NCI-H128 (cell line): ENCODE measurements around the gene ENTREP3.
"Not testable (repeated sequence)": the region's sequence is repeated elsewhere in the genome, so short reads cannot be mapped to it uniquely, and the experiment has no call there.

Experiments
- DNase-seq: peaks from one replicate; lab custom pipeline; 2025; ENCODE audit not compliant: unreplicated experiment; lab: John Stamatoyannopoulos, UW

ENTREP3 gene

DNA sequence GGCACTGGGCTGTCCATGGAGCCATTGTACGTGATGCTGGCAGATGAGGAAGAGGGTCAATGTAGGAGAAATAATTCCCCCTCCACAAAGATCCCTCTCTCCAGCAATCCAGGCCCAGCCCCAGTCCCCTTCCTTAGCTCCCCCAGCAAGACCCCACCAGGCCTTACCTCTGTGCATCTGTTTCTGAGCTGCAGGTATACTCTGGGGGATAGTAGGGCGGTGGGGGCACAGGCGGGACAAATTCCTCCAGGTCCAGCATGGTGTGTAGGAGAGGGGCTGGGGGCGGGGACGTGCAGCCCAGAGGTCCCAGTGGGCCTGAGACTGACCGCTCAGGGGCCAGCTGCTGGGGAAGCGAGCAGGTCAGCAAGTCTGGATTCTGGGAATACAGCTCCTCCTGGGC lies 3.7 kb downstream of the ENTREP3 start:
- DNase-seq = no peak

DNA sequence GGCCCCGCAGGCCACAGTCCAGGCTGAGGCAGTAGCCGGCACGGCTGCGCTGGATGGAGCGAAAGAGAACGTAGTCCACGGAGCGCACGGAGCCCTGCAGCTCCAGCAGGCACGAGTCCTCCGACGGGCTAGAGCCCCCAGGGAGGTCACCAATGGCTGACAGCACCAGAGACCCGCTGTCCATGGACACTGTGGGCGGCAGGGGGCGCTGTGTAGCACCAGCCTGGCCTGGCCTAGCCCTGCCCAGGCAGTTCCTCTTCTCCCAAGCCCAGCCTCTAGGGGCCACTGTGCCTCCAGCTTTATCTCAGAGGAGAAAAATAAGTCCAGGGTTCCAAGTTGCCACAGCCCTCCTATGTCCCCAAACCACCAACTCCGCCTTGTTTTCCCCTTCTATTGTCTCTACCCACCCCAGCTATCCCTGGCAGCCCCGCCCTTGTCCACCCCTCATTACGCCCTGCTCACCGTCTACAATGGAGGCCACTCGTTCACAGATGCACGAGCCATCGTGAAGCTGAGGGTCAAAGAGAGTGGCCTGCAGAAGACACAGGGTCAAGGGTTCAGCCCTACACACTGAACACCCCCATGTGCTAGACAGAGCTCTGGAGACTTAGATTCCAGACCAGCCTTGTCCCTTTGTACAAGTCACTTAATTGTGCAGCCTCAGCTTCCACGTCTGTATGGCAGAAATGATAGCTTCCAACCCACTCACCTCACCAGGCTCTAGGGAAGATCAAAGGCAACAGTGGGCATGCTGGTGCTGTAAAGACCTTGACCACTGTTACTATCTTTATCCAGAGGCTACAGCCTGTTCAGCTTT lies 4.4 kb downstream of the ENTREP3 start:
- DNase-seq = peak; percentile 91

DNA sequence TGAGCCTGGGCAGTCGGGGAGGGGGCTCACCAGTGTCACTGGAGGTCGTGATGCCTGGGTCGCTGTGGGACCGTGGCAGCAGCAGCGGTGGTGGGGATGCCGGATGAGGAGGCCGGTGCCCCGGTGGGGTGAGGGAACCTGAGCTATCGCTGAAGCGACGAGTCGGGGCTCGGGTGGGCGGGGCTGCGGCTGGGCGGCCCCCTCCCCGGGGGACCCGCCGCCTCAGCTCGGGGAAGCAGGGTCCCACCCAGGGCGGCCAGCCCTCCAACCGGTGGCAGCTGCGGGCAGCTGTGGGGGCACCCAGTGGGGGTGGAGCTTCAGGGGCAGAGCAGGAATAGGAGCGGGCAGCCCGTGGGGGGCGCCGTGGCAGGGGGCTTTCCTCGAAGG lies 5.0 kb downstream of the ENTREP3 start:
- DNase-seq = no peak

DNA sequence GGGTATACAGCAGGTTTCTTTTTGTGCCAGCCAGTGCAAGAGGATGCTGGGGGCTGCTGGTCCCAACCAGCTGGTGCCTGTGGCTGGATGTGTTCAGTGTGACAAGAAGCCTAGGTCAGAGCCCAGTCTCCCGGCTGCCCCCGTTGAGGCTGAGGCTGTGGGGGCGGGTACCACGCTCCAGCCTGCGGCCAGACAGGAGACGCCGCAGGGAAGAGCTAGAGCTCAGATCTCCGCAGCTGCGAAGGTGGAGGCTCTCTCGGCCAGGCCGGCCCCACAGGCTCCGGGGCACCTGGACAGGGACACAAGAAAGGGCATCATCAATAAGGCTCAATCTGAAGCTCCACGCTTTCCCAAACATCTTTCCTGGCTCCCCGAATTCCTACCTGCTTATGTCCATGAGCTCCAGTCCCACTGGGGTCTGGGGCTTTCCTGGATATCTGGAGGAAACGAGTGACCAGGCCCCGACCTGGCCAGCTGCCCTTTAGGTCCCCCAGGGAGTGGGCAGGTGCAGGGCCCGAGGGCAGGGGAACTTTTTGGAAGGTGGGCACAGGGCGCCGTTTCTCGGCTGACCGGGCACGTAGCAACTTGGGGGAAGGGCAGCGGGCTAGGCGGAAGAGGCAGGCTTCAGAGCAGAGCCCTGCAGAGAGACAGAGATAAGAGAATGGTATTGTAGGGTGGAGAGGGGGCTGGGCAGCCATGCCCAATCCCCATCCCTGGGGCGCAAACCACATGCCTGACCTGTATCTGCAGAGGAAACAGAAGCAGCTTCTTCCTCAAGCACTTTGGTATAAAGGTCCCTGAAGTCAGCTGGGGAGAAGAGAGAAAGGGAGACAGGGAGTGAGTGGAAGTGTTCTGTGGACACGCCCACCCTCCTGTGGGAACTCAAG lies 7.4 kb downstream of the ENTREP3 start:
- DNase-seq = no peak

DNA sequence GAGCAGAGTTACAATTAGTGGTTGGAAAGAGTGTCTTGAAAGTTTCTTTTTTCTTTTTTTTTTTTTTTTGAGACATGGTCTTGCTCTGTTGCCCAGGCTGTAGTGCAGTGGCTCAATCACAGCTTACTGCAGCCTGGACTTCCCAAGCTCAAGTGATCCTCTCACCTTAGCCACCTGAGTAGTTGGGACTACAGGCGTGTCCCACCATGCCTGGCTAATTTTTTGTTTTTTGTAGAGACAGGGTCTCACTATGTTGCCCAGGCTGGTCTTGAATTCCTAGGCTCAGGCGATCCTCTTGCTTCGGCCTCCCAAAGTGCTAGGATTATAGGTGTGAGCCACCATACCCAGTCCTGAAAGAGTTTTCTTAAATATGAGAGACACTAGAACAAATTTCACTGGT lies 8.5 kb downstream of the ENTREP3 start:
- DNase-seq = not testable (repeated sequence)

DNA sequence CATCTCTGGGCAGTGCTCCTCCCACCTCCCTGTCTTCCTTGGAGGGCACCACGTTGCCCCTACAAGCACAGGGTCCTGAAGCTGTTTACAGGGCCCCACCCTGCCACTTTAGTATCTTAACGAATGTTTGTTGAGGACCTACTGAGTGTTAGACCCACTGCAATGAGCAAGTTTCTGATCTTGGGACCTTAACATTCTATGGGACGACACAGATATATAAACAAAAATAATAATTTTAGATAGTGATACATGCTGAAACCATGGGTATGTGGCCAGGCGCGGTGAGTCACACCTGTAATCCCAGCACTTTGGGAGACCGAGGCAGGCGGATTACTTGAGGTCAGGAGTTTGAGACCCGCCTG lies 10.1 kb downstream of the ENTREP3 start:
- no peak for DNase-seq

DNA sequence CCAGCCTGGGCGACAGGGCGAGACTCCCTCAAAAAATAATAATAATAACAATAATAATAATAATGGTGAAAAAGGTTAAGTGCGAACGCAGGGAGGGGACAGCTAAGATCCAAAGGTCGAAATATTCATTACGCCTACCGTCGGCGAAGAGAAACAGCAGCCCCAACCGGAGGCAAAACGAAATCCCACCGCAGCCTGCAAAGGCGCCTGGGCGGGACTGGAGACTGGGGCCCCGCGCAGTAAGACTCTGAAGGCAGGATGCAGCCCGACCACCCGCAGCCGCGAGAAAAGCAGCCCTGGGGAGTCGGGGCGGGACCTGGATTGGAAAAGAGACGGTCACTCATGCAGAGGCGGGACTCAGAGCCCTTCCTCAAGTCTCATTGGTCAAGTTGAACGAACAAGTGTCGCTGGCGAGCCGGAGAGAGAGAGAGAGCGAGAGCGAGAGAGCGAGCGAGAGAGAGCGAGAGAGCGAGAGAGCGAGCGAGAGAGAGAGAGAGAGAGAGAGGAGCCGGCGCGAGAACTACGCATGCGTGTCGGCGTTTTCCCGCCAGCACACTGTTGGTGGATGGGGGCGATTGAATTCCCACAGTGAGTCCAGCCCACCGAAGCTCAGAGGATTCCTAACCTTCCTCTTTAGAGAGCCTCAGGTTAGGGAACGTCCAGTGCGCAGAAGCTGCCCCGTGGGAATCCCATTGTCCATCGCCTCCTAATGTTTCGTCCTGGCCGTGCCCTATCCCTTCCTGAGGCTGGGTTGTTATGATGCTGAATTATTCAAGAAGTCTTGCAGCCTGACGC lies 10.7 kb downstream of the ENTREP3 start:
- peak; percentile 99 for DNase-seq

DNA sequence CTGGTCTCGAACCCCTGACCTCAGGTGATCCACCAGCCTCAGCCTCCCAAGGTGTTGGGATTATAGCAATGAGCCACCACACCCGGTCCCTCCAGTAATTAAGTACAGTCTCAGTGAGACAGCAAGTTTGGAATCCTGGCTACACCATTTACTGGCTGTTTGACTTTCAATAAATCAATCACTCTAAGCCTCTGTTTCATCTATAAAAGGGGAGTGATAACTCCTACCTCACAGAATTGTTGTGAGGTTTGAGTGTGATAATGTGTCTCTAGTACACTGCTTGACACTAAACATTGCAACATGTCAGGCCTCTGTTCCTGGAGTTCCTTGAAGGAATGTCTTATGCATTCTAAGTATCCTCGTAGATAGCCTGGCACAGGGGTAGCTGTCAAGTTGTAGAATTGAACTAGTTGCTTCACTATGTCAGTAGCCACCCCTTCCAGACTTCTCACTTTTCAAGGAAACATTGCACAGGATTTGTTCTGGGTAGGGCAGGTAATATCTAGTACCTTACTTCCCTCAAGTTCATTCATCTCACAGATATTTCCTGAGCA lies 12.4 kb downstream of the ENTREP3 start:
- DNase-seq = no peak

DNA sequence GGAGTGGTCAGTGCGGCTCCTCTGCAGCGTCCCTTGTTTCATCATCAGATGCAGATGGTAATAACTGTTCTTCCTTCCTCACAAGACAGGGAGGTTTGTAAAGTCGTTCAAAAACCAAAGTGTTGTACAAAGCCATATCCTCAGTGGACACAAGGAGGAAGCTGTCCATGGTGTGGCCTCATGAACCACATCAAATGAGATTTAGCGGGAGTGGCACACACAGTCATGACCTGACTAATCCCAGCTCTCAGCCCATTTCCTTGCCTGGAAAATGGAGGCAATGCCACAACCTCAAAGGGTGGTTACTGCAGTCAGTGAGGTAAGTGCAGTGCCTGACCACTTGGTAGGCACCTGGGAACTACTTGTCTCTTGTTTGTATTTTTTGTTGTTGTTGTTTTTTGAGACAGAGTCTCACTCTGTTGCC lies 13.4 kb downstream of the ENTREP3 start:
- no peak for DNase-seq

DNA sequence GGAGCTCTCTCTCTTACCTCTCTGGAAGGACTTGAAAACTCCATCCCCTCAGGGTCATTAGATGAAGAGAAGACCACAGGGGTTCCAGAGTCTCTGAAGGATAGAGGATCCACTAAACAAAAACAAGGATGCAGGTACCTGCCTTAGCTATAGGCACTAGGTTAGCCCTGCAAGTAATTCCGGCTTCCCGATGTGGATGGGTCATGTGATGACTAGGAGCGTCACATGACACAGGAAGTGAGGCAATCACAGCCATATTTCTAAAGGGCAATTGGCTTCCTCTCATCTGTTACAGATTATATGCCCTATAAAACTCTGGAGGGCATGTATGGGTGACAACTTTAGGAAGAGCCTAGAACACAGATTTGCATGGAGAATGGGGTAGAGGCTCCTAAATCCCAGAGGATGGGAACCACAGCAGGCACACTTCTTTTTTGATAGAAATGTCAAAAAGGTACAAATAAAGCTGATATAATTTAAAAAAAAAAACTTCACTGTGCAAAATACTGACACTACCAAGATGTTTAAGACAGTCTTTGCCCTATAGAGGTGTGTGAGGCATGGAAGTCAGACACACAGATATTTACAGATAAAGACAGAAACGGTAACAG lies 14.1 kb downstream of the ENTREP3 start:
- peak; percentile 67 for DNase-seq

DNA sequence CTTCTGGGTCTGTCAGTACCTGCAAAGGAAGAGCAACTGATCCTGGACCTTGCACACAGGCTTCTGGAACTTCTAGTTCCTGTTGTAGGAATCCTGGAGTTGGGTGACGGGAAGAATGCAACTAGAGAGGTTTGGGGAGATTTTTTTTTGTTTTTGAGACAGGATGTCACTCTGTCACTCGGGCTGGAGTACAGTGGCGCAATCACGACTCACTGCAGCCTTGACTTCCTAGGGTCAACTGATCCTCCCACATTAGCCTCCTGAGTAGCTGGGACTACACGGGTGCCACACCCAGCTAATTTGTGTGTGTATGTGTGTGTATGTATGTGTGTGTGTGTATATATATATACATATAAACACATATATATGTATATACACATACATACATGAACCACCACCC lies 18.8 kb downstream of the ENTREP3 start:
- DNase-seq = no peak

DNA sequence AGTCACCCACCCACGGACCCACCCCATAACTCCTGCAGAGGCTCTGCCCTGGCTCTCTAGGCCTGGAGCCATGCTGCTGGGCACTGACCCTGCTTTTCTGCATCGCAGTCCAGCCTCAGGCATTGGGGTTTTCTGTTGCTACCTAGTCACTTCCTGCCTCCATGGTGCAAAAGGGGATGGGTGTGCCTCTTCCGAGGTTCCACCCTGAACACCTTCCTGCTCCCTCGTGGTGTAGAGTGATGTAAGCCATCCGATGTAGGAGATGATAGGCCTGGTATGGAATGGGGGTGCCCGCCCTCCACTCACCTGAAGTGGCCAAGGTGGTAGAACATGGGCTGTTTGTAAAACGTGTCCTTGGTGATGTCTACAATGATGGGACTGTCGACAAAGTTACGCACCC lies 19.9 kb downstream of the ENTREP3 start:
- DNase-seq = not testable (repeated sequence)

DNA sequence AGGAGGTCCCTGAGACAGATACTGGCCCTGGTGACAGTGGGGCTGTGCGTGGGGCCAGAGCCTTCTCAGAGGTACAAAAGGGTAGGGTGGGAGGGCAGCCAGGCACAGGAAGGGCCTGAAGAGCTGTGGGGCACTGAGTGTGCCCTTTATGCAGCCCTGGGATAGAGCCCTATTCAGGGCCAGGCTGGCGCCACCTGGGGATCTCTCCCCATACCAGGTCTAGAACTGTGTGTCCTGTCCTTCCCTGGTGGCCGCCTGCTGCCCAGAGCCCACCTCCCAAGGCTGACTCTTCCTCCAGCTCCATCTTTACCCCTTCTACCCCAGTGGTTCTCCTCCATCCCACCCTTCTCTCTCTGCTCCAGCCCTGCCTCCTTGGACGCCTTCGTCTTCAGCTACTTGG lies 21.8 kb downstream of the ENTREP3 start:
- not testable (repeated sequence) for DNase-seq

DNA sequence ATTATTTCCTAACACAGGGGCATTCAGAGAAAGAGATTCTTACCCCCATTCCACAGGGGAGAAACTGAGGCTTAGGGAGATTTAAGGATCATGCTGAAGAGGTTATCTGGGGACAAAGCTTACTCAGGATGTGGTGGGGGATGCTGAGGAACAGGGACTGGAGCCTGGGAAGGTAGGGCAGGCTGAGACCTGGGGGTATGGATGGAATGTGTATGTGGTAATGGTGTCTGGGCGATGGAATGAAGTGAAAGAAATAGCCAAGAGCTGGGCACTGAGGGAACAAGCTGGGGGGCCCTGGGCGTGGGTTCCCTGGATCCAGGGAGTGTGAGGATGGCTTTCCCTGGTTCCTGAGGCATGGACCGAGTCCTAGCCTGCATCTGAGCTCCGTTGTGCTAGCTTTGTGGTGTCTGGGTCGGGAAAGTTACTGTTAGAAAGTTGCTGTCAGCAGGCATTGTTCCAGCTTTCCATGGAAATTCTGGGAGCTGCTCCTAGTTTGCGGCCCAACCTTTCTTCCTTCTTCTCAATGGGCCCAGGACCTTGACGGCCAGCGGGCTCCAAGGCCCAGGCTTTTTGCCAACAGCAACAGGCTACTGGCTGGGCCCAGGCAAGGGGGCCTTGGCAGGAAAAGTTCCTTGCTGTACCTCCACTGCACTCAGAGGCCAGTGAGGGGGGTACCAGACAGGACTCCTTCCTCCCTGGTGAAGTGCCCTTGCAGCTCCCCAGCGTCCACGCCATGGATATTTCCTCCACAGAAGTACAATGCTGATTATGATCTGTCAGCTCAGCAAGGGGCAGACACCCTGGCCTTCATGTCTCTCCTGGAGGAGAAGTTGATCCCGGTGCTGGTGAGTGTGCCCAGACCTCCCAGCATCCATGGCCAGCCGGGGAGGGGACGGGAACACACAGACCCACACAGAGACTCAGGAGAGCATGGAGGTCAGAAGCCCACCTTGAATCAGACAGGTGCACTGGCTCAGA lies 23.0 kb downstream of the ENTREP3 start:
- not testable (repeated sequence) for DNase-seq

DNA sequence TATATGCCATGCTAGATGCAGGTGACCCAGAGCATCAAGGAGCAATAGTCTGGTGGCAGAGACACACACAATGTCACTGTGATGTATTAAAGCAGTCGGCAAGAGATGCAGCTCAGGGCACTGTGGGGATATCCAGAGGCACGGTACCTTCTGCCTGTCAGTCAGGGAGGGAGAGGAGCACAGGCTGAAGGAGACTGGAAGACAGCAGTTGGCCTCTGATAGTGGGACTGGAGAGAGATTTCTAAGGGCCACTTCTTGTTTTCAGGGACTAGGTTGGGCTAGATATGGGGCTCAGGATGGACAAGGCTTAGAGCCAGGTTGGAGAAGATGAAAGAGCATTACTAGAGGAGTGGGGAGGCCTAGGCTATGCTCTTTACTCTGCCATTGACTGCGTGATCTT lies 24.0 kb downstream of the ENTREP3 start:
- DNase-seq = not testable (repeated sequence)

DNA sequence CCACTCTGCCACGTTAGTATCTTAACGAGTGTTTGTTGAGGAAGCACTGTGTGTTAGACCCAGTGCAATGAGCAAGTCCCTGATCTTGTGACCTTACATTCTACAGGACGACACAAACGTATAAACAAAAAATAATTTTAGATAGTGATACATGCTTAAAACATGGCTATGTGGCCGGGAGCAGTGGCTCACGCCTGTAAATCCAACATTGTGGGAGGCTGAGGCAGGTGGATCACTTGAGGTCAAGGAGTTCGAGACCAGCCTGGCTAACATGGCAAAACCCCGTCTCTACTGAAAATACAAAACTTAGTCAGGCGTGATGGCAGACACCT lies 27.2 kb downstream of the ENTREP3 start:
- DNase-seq = no peak

DNA sequence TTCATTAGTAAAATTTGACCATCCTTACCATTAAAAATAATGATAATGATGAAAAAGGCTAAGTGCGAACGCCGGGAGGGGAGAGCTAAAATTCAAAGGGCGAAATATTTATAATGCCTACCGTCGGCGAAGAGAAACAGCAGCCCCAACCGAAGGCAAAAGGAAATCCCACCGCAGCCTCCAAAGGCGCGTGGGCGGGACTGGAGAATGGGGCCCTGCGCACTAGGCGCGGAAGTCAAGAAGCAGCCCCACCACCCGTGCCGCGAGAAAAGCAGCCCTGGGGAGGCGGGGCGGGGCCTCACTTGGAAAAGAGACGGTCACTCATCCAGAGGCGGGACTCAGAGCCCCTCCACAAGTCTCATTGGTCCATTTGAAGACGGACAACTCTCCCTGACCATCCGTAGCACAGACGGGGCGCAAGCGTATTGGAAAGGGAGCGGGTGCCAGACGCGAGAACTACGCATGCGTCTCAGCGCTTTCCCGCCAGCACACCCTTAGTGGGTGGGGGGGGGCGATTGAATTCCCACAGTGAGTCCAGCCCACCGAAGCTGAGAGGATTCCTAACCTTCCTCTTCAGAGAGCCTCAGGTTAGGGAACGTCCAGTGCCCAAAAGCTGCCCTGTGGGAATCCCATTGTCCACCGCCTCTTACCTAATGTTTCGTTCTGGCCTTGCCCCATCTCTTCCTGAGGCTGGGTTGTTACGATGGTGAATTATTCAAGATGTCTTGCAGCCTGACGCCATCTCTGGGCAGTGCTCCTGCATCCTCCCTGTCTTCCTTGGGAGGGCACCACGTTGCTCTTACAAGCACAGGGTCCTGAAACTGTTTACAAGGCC lies 27.8 kb downstream of the ENTREP3 start:
- peak; percentile 99 for DNase-seq

DNA sequence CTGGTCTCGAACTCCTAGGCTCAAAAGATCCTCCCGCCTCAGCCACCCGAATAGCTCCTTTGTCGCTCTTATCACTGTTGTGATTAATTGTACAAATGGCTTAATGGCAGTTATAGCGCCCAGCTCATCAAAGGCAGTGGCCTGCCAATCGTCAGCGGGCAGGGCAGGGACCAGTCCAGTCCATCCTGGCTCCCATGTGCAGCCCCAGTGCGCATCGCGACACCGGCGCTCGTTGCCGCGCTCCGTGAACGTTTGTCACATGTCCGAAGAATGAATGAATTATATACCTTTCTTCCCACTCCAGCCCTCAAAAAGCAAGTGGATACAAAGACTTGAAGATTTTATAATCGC lies 28.4 kb downstream of the ENTREP3 start:
- DNase-seq = no peak
